GM10847 (cell line): Measurements from ENCODE around the gene NAV2.

Source experiments
- POLR2A ChIP-seq: IDR thresholded peaks from 2 replicates; pipeline ENCODE4 v1.6.1; 2011; ENCODE audit not compliant: insufficient read length; ENCODE audit errors: extremely low read depth

NAV2 gene

GRCh38 chr11:19772480-19772879 is 59.8 kb downstream of the NAV2 start:
- no peak for TF ChIP-seq POLR2A

DNA sequence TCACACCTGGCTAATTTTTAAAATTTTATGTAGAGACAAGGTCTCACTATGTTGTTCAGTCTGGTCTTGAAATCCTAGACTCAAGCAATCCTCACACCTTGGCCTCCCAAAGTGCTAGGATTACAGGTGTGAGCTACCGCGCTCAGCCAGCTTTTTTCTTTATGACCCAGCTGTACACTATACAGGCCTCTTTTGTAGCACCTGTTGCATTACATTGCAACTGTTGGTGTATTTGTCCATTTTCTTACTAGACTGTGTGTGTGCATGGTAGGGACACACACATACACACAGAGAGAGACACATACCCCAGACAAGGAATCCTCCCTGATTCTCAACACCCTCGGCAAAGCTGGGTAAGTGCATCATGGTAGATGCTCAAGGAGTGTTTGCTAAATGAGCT is 61.7 kb downstream of the NAV2 start:
- TF ChIP-seq POLR2A = no peak

- TF ChIP-seq POLR2A = no peak
These were observed 62.4 kb downstream of the NAV2 start for GRCh38 chr11:19774817-19775580.

GRCh38 chr11:19775622-19776021 is 63.0 kb downstream of the NAV2 start:
- no peak for TF ChIP-seq POLR2A

- TF ChIP-seq POLR2A = no peak
These were observed 64.4 kb downstream of the NAV2 start for GRCh38 chr11:19777039-19777376.

DNA sequence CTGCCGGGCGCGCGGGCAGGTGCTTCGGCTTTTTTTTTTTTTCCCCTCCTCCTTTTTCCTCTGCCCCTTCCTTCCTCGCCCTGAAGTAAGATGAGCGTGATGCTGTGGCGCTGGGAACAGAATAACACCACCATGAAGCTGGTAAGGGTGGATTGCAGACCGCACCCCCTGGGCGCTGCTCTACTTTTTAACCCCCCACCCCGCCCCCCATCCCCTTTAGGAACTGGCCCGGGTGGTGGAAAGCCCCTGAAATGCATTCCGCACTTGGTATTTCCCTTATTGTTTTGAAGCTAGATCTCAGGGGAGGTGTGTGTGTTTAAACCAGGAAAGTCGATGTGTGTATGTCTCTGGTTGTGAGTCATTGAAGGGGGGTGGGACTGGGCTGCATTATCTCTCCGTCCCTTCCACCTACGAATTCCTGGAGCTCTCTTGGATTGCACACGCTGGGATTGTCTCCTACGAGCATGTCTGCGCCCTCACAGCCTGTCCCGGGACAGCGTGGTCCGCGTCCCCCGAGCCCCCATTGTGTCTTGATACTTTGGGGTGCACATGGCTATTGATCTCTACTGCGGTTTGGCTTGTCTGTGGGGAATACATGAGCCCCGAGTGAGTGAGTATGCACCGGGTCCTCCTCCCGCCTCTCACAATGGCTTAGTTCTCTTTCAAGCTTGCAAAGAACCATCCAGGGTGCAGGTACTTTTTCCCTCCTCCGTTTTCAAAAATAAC is 64.9 kb downstream of the NAV2 start:
- no peak for TF ChIP-seq POLR2A

GRCh38 chr11:19779740-19780139 is 67.1 kb downstream of the NAV2 start:
- TF ChIP-seq POLR2A = no peak

- TF ChIP-seq POLR2A = no peak
These were observed 68.7 kb downstream of the NAV2 start for GRCh38 chr11:19781351-19781750.

- TF ChIP-seq POLR2A = no peak
These were observed 72.6 kb downstream of the NAV2 start for GRCh38 chr11:19785265-19785664.

DNA sequence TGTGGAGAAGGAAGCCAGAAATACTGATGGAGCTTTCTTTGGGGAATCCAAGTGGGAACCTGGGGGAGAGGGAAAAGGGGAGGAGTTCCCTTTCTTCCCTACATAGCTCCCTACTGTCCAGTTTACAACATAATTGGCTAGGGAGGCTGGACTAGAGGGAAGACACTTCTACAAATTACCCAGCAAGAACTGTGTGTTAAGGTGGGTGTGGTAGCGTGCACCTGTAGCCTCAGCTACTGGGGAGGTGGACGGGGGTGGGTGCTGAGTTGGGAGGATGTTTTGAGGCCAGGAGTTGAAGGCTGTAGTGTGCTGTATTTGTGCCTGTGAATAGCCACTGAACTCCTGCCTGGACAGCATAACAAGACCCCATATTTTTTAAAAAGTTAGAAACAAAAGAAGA is 74.0 kb downstream of the NAV2 start:
- no peak for TF ChIP-seq POLR2A

GRCh38 chr11:19788435-19788834 is 75.8 kb downstream of the NAV2 start:
- no peak for TF ChIP-seq POLR2A

GRCh38 chr11:19789245-19789644 is 76.6 kb downstream of the NAV2 start:
- TF ChIP-seq POLR2A = no peak

- TF ChIP-seq POLR2A = no peak
These were observed 77.4 kb downstream of the NAV2 start for GRCh38 chr11:19789835-19790710.

- TF ChIP-seq POLR2A = no peak
These were observed 78.4 kb downstream of the NAV2 start for GRCh38 chr11:19790831-19791552.

DNA sequence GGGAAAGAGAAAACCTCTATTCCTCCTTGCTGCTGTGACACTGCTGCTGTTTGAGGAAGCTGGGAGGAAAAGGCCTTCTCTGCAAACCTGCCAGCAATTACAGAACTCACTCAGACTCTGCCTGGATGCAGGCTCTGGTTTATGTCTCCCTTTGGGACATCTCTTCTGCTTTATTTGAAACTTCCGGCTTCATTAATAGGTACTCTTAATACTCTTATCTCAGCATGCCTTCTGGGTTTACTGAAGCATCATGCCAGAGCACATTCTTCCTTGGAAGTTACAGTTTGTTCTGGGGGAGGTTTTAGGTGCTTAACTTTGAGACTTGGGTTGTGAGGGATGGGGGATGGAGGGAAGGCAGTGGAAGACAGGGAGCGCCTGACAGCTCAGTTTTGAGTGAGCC is 79.9 kb downstream of the NAV2 start:
- TF ChIP-seq POLR2A = no peak
